GM12874 (cell line): Measurements from ENCODE around the gene GH2.
A peak's percentile ranks its signal among the peaks of the same experiment; 100 is the strongest.
"Not testable (repeated sequence)": the region's sequence is repeated elsewhere in the genome, so short reads cannot be mapped to it uniquely, and the experiment has no call there.

Experiments used
- TF ChIP-seq, protein P1 (sequence below): IDR thresholded peaks from 2 replicates; pipeline ENCODE4 v1.5.1; 2011; ENCODE audit warnings: low read depth, mild to moderate bottlenecking, control low read depth, low read length, moderate library complexity; ENCODE audit not compliant: insufficient read depth

Gene GH2

DNA sequence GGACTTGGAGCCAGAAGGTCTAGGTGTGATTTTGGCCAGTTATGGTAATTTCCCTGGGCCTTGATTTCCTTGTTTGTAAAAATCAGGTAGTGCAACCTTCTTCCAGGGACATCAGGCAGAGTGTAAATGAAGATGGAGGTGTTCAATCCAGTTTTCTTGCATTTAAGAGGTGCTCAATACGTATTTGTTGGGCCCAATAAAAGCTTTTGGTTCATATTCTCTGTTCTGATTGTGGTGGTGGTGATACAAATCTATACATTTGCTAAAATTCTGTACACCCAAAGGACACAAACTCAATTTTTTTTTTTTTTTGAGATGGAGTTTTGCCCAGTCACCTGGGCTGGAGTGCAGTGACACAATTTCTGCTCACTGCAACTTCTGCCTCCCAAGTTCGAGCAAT, 44.4 kb upstream of the GH2 start:
- TF ChIP-seq, protein P1, sequence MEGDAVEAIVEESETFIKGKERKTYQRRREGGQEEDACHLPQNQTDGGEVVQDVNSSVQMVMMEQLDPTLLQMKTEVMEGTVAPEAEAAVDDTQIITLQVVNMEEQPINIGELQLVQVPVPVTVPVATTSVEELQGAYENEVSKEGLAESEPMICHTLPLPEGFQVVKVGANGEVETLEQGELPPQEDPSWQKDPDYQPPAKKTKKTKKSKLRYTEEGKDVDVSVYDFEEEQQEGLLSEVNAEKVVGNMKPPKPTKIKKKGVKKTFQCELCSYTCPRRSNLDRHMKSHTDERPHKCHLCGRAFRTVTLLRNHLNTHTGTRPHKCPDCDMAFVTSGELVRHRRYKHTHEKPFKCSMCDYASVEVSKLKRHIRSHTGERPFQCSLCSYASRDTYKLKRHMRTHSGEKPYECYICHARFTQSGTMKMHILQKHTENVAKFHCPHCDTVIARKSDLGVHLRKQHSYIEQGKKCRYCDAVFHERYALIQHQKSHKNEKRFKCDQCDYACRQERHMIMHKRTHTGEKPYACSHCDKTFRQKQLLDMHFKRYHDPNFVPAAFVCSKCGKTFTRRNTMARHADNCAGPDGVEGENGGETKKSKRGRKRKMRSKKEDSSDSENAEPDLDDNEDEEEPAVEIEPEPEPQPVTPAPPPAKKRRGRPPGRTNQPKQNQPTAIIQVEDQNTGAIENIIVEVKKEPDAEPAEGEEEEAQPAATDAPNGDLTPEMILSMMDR: no peak

DNA sequence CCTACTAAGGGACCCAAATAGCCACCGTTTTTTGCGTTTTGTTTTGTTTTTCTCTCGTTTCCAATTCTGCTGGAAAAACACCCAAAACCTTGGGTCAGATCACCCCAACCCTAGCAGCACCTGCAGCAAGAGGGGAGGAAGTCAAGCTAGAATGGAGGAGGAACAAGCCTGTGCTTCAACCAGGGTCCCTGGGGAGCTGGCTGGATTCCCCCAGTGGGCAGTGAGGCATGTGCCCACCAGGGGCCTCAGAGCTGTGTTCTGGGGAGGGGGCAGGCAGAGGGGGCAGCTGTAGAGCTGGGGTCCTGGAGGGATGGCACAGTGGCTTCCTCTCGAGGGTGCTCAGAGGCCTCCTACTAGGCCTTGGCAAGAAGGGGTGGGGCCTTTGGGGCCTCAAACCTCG, 43.9 kb upstream of the GH2 start:
- TF ChIP-seq, protein P1: no peak

DNA sequence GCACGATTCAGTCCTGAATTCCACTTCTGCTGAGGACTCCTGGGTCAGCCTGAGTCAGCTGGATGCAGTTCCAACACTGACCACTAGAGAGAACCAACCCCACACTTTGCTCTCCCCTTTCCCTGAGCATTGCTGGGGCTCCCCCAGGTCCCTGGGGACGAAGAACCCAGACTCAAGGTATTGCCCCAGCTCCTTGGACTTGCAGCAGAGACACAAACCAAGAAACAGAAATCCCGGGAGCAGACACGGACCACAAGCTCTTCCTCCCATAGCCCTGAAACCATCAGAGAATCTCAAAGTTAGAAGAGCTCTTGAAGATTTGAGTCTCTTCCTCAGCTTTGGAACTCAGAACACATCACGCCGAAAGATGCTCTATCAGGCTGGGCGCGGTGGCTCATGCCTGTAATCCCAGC, 37.6 kb upstream of the GH2 start:
- TF ChIP-seq, protein P1: peak; percentile 97

DNA sequence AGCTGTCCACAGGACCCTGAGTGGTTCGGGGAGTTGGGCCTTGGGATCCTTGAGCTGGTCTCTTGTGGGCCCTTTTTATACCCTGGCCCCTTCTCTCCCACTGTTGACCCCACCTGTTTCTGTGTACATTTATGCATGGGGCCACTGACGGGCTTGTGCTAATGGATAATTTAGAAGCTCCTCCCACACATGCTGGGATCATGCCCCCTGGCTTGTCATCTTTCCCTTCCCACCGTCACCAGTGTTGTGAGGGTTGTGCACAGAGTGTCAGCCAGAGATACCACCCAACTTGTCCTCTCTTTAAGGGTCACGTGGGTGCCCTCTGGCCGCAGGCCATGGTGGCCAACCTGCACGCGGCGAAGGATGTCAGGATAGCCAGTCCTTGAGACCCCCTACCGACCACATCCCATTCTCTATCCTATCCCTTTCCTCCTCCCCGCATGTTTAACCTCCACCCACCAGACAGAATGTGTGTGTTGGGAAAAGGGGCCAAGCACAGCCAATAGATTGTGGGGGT, 37.1 kb upstream of the GH2 start, which contains the start of gene GH1:
Gene GH1, minus strand, starts transcription at position 51 of the 517 bp plus-strand sequence. CDS start 63 bp downstream, outside the sequence.
- TF ChIP-seq, protein P1: not testable (repeated sequence)

DNA sequence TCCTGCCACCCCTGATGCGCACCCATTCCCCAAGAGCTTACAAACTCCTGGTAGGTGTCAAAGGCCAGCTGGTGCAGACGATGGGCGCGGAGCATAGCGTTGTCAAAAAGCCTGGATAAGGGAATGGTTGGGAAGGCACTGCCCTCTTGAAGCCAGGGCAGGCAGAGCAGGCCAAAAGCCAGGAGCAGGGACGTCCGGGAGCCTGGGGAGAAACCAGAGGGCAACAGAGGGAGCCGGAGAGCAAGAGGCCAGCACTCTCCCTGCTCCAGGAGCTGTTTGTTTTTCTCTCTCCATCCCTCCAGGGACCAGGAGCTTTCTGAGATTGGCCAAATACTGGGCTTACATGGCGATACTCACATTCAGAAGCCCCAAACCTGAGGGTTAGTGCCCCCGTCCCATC, 36.6 kb upstream of the GH2 start:
- TF ChIP-seq, protein P1: no peak

DNA sequence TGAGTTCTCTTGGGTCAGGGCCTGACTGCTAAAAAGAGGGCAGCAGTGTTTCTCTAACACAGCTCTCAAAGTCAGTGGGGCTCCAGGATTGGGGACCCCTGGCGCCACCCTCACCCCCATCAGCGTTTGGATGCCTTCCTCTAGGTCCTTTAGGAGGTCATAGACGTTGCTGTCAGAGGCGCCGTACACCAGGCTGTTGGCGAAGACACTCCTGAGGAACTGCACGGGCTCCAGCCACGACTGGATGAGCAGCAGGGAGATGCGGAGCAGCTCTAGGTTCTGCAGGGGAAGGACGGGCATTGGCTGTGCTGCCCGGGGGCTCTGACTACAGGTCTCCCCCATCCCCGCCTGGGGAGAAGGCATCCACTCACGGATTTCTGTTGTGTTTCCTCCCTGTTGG, 35.9 kb upstream of the GH2 start:
- TF ChIP-seq, protein P1: no peak

DNA sequence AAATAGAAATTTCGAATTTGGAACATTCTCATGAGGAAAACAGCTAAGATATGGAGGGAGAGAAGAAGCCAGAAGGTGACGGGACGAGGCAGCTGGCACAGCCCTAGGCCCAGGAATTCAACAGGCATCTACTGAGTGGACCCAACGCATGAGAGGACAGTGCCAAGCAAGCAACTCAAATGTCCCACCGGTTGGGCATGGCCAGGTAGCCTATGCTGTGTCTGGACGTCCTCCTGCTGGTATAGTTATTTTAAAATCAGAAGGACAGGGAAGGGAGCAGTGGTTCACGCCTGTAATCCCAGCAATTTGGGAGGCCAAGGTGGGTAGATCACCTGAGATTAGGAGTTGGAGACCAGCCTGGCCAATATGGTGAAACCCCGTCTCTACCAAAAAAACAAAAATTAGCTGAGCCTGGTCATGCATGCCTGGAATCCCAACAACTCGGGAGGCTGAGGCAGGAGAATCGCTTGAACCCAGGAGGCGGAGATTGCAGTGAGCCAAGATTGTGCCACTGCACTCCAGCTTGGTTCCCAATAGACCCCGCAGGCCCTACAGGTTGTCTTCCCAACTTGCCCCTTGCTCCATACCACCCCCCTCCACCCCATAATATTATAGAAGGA, 34.9 kb upstream of the GH2 start:
- TF ChIP-seq, protein P1: no peak
